Thyroid gland (tissue), 4 donors: ENCODE data around the gene BPHL.

Experiments used
- POLR2A ChIP-seq, 2 donors: fragments of 450-650 bp; IDR thresholded peaks; one replicate each; pipeline ENCODE4 v1.6.1; 2017; ENCODE audit warnings: antibody characterized with exemption in 2 of 2, mild to moderate bottlenecking in 2 of 2, moderate library complexity in 1 of 2
- TF ChIP-seq, protein P1 (sequence below), 6 experiments: fragments of 200-600 bp in 3 of 6; fragments of 450-650 bp in 3 of 6; sonication (generic) in 3 of 6; IDR thresholded peaks; one replicate each; pipeline ENCODE4 v1.5.1; 2016 to 2019; ENCODE audit warnings: antibody characterized with exemption in 6 of 6, mild to moderate bottlenecking in 2 of 6, inconsistent platforms in 1 of 6, moderate library complexity in 1 of 6

DNA sequence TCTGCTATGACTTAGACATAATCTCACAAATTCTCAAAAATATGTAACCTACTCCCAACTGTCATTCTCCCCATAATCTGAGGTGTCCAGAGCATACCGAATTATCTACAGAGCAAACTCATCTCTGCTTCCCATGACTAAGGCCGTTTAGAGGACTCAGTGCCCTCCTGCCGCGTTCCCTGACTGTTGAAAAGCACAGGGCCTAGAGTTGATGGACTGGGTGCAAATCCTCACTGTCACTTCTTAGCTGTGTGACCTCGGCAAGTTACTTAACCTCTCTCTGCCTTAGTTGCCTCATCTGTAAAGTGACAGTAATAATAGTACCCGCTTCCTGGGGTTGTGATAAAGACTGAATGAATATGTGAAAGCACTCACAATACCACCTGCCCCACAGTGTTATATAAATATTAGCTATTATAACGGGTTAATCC is 43.6 kb downstream of the BPHL start:
- TF ChIP-seq, protein P1, sequence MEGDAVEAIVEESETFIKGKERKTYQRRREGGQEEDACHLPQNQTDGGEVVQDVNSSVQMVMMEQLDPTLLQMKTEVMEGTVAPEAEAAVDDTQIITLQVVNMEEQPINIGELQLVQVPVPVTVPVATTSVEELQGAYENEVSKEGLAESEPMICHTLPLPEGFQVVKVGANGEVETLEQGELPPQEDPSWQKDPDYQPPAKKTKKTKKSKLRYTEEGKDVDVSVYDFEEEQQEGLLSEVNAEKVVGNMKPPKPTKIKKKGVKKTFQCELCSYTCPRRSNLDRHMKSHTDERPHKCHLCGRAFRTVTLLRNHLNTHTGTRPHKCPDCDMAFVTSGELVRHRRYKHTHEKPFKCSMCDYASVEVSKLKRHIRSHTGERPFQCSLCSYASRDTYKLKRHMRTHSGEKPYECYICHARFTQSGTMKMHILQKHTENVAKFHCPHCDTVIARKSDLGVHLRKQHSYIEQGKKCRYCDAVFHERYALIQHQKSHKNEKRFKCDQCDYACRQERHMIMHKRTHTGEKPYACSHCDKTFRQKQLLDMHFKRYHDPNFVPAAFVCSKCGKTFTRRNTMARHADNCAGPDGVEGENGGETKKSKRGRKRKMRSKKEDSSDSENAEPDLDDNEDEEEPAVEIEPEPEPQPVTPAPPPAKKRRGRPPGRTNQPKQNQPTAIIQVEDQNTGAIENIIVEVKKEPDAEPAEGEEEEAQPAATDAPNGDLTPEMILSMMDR (IDR thresholded peaks at IDR 0.05): no peak
- TF ChIP-seq POLR2A (IDR thresholded peaks at IDR 0.05): no peak
